GM18861 (cell line): ENCODE data around the gene TRIM41.
"Not testable (repeated sequence)": the region's sequence is repeated elsewhere in the genome, so short reads cannot be mapped to it uniquely, and the experiment has no call there.

Experiments
- ATAC-seq: cut with Tn5 transposase; IDR thresholded peaks from one replicate; pipeline ENCODE4 v1.9.1; 2021; ENCODE audit not compliant: unreplicated experiment

The TRIM41 gene

DNA sequence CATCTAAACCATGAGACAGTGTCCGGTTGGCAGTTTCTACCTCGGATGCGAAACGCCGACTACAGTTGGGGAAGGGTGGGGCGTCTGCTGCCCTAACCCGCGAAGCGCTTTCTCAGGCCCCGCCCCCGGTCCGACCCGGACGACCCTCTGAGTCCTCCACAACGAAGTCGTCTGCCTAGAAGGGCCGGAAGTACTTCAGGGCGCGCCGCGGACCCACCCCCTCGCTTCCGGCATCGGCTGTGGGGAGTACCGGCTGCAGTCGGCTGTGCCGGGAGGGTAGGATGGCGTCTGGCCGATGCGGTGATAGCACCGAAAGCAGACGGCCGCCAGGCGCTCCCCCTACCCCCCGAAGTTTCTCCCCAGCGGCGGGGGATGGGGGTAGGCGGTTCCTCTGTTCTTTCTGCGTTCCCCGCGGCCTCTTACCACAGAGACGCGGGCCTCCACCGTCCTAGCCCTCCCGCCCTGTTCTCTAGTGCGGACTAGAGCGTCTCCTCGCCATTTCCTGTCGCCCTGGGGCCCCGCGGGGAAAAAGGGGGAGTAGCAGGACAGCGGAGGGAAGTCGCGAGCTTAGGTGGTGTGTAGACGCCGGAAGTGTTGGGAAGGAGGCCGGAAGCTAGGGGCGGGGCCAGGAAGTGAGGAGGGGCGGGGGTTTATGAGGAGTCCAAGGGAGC is at the start of gene TRIM41:
TSS of gene TRIM41 (plus strand) at position 224 of the 671 bp plus-strand sequence. CDS start 719 bp downstream, outside the sequence.
- peak; percentile 41 for ATAC-seq

DNA sequence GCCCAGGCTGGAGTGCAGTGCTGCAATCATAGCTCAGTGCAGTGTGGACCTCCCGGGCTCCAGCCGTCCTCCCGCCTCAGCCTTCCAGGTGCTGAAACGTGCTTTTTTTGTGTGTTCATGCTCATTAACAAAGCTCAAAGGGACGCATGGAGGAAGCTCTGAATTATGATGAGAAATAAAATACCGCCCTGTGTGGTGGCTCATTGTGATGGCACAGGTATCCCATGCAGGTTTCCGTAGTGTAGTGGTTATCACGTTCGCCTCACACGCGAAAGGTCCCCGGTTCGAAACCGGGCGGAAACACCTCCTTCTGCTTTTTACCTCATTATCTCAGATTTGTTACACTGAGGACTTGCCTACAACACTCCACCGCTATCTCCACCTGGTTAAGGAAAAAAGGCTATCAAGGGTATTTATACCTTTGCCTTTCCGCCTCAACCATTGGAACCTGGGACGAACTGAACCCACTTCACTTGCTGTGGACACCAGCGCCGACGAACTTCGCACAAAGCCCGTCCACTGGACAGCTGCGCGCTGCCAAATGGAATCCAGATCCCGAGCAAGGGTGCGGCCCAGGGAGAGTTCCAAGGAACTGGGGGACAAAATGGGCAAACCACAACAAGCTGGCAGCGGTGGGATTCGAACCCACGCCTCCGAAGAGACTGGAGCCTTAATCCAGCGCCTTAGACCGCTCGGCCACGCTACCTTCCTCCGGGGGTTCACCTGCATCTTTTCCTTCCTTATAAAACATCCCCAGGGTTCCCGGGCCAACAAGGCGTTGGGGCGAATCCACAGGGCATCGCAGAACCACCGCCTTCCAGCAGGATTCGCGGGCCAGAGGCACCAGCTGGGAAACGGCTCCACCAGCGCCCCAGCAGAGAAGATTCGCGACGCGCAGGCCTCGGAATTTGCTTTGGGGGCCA is 49.4 kb upstream of the TRIM41 start:
- ATAC-seq = peak; percentile 53

DNA sequence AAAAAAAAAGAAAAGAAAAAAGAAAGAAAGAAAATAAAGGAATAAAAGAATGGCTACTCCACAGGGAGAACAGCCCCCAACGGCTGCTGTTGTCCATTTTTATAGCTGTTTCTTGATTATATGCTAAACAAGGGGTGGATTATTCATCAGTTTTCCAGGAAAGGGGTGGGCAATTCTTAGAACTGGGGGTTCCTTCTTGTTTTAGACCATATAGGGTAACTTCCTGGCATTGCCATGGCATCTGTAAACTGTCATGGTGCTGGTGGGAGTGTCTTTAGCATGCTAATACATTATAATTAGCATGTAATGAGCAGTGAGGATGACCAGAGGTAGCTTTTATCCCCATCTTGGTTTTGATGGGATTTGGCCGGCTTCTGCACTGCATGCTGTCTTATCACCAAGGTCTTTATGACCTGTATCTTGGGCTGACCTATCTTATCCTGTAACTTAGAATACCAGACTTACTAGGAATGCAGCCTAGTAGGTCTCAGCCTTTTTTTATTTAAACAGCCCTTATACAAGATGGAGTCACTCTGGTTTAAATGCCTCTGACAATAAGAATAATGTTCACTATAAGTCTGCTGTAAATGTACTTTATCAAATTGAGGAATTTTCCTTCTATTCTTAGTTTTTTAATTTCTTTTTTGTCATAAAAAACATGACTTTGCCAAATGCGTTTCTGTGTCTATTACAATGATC is 46.7 kb upstream of the TRIM41 start:
- ATAC-seq = no peak

DNA sequence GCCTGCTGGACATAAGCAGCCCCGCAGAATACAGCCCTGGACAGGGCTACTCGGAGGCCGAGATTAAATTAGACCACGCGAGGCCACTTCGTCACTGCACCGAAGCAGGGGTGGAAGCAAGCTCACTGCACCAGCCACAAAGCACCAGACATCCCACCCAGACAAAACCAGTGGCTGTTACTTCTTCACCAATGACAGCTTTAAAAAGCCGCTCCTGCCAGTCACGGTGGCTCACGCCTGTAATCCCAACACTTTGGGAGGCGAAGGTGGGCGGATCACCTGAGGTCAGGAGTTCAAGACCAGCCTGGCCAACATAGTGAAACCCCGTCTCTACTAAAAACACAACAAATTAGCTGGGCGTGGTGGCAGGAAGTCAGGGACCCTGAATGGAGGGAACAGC is 45.5 kb upstream of the TRIM41 start:
- not testable (repeated sequence) for ATAC-seq

DNA sequence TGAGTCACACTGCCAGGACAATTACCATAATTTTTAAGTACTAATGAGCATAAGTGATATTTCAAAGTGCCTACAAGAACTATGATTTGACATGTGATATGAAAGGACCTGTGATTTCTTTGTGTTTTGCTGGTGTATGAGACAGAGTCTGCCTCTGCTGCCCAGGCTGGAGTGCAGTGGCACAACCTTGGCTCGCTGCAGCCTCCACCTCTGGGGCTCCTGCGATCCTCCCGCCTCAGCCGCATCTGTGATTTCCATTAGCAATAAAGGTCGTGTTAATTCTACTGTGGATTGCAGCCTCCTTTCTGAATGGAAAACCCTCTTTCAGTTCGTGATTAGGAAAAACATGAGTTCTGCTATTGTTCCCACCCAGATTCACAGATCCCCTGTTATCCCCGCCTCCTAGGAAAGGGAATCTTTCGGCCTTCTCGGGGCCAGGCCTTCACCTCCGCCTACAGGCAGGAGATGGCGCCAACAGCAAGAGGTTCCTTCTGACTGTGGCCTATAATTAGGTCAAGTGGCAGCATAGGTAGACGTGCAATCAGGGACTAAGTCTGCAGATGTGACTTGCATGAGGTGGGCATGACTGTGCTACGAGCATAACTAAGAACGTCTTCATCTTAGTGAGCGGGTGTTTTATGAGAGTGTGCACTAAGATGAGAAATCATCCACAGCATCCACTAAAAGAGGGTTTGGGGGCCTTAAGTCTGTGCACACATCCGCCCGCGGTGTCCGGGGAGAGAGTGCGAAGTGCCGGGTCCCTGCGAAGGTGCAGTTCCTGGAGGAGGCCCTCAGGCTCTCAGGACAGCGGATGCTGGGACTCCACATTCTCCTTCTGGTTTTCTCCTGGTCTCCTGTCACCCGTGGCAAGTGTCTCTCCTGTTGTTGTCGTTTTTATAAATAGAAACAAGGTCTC is 41.2 kb upstream of the TRIM41 start:
- ATAC-seq = peak; percentile 71

DNA sequence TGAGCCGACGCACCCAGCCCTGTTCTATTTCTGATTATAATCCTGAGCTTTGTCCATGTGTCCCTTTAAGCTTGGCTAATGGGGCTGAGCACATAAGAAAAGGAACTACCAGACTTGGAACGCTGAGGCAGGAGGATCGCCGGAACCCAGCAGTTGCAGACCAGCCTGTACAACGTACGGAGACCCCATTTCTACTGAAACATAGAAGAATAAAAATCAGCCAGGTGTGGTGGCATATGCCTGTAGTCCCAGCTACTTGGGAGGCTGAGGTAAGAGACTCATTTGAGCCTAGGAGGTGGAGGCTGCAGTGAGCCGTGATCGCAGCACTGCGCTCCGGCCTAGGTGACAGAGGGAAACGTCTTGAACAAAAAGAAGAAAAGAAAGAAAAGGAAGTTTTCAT is 40.4 kb upstream of the TRIM41 start:
- ATAC-seq = no peak

DNA sequence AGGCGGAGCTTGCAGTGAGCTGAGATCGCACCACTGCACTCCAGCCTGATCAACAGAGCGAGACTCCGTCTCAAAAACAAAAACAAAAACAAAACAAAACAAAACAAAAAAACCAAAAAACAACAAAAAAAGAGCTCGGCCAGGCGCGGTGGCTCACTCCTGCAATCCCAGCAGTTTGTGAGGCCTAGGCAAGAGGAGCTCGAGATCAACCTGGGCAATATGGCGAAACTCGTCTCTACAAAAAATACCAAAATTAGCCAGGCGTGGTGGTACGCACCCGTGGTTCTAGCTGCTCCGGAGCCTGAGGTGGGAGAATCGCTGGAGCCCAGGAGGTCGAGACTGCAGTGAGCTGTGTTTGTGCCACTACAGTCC is 38.2 kb upstream of the TRIM41 start:
- ATAC-seq = no peak

DNA sequence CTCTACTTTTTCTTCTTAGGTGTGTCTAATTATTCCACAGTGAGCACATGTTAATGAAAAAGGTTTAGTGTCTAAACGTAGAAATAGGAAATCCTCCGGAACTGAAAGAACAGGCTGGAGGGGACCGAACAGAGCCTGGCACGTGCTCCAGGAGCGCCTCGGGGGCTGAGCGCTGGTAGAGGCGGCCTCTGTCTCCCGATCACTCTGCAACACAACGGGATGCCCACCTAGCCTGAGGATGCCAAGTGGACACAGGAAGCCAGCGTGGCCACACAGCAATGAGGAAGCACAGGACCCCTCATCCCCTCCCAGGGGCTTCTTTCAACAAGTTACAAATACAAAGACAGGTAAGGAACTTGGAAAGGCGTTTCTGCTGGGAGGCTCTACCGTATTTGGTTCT is 37.5 kb upstream of the TRIM41 start:
- ATAC-seq = no peak

DNA sequence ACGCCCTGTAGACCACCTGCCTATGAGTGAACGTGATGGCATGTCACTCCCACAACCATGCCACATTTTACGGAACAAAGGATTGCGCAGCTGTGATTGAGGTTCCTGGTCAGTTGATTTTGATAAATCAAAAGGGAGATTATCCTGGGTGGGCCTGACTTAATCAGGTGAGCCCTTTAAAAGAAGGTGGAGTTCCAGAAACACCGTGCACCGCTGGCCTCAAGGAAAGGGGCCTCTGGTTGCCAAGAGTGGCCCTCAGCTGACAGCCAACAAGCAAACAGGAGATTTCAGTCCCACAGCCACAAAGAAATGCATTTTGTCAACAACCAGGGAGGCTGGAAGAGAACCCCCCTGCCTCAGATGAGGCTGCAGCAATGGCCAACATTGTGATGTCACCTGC is 37.1 kb upstream of the TRIM41 start:
- ATAC-seq = no peak

DNA sequence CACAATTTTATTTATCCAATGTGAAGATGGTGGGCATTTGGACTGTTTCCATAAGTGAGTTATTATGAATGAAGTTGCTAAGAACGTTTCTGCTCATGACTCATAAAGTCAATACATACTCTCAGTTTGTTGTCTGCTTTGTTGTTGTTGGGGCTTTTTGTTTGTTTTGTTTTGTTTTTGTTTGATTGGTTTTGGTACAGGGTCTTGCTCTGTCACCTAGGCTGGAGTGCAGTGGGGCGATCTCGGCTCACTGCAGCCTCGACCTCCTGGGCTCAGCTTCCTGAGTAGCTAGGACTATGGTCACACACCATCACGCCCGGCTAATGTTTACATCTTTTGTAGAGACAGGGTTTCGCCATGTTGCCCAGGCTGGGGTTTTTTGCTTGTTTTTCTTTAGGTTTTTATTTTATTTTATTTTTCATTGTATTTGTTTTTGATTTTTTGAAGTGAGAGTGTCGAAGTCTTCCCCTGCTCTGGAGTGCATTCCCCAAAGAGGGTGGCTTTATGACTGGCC is 36.0 kb upstream of the TRIM41 start:
- ATAC-seq = no peak

DNA sequence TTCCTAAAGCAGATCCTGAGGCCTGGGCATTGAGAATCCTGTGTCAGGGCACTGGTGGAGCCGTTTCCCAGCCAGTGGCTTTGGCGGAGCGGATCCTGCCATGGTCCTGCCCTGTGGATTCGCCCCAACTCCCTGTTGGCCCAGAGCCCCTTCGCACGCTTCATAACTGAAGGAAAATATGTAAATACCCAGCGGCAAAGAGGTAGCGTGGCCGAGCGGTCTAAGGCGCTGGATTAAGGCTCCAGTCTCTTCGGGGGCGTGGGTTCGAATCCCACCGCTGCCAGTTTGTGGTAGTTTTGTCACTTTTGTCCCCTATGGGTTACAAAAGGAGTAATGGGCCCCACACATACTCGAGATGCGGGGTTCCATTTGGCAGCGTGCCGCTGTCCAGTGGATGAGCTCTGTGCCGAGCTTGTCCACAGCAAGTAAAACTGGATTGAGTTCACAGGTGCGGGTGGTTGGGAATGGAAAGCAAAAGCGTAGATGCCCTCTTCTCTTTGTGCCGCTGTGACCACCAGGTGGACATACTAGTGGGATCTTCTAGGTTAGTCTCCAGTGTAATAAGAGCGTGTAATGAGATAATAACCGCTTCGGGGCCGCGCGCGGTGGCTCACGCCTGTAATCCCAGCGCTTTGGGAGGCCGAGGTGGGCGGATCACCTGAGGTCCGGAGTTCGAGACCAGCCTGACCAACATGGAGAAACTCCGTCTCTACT is 35.4 kb upstream of the TRIM41 start:
- ATAC-seq = no peak

DNA sequence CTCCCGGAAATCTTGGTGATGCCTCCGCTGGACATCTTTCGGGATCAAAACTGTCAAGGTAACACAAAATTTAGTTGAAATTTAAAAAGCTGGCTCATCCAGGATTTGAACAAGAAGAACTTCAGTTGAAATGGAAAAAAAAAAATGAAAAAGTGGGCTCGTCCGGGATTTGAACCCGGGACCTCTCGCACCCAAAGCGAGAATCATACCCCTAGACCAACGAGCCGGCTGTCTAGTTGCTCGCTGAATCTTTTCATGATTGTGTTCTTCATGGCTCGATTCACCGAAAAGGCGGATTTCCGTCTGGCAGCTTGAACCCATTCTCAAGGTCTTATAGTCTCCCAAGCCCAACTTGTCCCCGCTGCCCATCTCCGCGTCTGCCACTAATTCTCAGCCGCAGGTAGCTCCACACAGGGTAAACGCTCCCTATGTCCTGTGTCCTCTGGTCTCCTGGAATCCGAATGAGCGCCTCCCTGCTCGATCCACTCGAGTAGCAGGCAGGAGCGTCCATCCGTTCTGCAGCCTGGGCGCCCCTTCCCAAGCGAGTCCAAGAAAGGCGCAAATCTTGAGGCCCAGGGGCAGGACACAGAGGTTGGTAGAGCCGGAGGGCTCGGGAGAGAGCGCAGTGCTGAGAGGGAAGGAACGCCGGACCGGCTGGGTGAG is 34.2 kb upstream of the TRIM41 start:
- ATAC-seq = no peak

DNA sequence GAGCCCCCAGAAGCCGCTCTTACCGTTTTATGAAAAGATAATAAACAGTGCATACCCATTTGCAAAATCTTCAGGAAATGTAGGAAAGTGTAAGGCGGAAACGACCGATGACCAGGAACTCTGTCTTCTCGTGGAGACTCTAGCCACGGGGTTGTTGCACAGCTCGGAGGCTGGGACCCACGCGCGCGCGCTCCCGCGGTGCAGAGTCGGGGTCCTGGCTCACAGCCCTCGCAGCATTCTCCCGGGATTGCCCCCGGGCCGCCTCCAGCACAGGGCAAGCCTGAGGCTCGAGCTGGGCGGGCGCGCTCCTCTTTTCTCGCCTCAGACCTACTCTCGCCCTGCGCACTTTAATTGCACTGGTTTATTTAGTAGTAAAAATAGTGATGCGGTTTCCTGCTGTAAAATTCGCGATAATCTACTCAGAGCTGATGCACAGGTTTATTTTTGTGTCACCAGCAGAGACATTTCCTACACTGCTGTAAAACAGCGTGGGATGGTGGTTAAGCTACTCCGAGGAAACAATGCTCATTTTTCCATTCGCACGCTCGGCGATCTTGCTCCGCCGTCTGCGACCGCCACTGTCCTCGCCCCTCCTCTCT is 33.6 kb upstream of the TRIM41 start:
- ATAC-seq = no peak

DNA sequence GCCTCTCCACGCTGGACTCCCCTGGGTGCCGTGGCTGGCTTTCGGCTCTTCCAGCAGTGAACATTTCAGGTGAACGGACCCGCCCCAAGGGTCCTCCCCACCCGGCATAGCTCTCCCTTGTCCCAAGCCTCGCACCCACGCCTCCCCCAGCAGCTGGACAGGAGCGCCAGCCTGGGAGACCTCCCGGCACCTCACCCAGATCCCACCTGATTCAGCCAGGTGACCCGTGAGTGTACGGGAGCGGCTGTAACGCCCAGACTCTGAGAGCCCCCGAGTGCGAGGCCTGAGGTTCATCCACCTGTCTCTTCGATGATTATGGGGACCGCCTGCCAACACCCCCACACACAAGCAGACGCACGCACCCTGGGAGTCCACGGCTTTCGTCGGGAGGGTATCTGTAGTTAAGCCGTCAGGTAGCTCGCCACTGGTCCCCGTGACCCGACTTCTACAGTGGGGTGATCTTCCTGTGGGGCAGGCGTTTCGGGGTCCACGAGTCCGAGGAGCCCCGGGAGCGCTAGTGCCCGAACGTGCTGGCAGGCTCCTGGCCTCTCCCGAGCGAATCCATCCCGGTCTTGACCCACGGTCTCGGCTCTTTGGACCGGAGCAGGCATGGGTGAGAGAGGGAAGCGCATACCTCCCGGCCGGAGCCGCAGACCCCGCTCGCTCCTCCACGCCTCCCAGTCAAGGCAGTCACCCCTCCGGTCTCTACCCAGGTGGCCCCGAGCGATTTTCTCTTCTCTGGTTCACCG is 32.9 kb upstream of the TRIM41 start:
- no peak for ATAC-seq

DNA sequence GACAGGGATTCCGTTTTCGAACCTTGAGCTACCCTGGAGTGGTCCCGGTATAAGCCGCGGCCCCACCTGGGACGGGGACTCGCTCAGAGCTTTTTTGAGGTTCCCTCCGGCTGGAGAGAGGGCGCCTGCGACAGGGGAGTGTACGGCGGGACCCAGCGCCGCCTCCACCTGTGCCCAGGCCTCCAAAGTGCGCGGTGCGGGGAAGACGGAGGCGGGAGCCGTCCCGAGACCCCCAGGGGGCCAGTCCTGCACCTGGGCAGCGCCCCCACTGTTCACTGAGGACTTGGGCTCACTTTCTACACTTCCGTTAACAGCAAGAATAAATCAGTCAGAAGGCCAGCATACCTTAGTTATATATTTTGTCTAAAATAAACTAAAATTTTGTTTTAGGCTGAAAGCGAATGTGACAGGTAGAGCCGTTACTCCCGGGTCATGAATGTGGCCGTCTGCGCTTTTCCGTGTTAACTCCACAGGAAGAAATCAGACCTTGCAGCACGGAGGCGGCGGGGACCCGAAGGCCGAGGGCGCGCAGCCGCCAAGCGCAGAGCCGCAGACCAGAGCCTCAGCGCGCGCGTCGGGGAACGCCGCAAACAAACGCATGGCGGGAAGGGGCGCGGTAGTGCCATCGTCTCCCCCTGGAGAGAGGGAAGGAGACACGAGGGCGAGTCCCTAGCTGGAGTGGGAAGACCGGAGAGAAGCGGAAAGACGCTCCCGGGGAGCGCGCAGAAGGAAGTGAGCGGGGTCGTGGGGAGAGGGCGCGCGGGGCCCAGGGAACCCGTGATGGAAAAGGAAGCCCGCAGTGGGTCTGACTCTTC is 32.2 kb upstream of the TRIM41 start:
- ATAC-seq = no peak

DNA sequence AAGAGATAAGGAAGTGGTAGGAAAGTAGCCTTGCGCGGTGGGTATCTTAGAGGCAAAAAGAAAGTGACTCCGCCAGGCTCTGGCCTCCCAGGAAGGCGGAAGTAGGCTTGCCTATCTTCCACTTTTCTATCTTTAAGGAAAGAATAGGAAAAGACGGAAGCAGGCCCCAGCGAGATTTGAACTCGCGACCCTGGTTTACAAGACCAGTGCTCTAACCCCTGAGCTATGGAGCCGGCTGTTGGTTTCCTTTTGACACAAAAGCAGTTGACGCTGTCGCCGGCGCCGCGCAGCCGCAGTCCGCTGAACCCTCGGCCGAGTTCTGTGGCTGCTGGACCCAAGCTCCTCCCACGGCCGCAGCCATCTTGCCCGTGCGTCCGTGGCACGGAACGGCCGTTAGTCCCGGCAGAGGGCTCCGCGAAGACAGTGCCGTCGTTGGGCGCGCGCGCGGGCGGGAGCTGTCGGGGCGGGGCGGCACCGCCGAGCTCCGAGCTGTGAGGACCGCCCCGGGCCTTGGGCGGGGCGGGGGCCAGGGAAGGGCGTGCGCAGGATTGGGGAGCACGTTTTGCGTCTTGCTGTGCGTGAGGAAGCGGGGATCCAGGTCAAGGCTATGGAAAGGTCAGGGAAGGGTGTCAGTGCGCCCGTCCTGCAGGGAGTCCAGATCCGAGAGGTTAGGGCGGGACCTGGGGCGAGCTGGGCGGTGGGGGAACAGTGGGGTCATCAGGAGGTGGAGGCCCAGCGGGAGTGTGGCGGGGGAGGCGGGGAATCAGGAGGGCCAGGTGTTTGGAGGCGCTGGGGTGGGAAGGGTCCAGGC is 31.4 kb upstream of the TRIM41 start:
- ATAC-seq = peak; percentile 43
